AG08396 (cell line): ENCODE data around the gene TRIM47.

Experiments
- DNase-seq: peaks from one replicate; pipeline ENCODE4 v3.0.0; 2012; ENCODE audit warnings: low spot score, mixed read lengths

The TRIM47 gene

GRCh38 chr17:75909051-75909811 lies 30.9 kb upstream of the TRIM47 start:
- no peak for DNase-seq

- DNase-seq = no peak
Measured at GRCh38 chr17:75908201-75908600, 29.8 kb upstream of the TRIM47 start.

DNA sequence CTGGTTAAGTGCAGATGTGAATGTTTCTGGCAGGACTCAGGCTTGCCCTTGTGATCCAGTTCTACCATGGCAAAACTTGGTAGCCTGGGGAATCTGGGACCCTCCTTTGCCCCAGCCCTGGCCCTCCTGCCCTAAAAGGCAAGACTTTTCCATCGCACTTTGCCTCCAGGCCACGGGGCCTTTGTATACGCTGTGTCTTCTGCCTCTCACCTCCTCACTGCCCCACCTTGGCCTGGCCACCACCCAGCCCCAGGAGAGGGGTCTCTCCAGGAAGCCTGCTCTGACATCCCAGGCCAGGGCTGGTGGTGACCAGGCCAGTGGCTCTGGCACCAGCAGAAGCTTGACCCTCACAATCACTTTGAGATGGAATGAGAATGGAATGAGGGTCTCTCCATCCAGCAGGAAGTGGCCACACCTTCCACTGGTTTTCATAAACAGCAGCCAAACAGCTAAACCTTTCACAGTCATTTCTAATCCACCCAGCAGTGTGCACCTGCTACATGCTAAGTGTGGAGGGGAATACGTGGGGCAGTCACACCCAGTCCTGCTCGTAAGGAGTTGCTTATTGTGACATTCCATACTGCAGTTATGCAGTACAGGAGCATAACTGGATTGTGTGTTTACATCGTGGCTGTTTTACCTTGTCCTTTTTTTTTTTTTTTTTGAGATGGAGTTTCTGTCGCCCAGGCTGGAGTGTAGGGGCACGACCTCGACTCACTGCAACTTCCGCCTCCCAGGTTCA lies 27.9 kb upstream of the TRIM47 start:
- no peak for DNase-seq

- DNase-seq = peak; percentile 99
Measured at GRCh38 chr17:75904749-75905521, 26.6 kb upstream of the TRIM47 start, which contains the start of gene MRPL38. Gene MRPL38 (minus strand): TSS chr17:75904884. CDS start chr17:75904875, 9 bp downstream.

GRCh38 chr17:75902406-75902805 lies 24.0 kb upstream of the TRIM47 start:
- DNase-seq = no peak

- DNase-seq = no peak
Measured at GRCh38 chr17:75901727-75902126, 23.3 kb upstream of the TRIM47 start.

GRCh38 chr17:75900691-75901533 lies 22.5 kb upstream of the TRIM47 start:
- DNase-seq = no peak

DNA sequence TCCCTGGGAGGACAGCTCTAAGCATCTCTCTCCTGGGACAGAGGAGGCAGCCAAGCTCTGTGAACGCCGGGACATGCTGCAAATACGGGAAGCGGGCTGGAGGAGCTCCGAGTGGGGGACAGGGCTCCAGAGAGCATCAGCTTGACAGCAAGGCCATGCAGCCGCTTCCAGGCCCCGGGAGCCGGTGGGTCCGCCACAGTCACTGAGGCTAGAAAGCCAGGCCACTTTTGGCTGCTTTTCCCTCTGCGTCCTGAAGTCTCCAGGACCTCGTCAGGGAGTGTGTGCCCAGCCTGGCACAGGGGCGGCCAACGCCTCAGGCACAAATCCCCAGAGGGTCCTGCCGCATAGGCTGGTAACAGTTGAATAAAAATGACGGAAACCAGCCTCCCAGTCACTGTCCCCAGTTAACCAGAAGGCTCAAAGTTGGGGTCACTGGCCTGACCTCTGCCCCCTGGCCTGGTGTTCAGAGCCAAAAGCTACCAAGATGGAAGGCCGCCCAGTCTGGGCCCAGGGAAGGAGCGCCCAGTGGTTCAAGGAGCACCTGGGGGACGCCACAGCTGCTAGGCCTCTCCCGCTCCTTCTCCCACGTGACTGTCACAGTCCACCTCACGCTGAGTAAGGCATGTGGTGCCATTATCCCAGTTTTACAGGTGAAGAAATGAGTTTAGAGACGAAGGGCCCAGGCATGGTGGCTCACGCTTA lies 21.5 kb upstream of the TRIM47 start:
- no peak for DNase-seq

DNA sequence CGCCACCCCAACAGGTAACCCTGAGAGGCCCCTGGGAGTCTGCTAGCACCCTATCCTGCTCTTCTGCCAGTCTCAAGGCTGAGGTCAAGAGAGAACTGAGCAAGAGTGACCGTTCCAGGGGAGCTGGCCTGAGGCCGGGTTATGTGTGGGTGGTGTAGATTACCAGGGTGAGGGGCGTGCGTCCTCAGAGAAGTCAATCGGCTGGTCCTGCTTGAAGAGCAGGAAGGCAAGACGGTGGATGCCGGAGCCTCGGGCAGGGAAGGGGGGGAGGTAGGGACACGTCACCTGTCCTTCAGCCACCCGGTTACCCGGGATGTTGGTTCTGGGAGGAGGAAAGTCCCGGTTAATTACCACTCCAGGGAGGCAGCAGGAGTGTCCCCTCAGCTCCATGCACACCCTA lies 21.0 kb upstream of the TRIM47 start:
- no peak for DNase-seq

DNA sequence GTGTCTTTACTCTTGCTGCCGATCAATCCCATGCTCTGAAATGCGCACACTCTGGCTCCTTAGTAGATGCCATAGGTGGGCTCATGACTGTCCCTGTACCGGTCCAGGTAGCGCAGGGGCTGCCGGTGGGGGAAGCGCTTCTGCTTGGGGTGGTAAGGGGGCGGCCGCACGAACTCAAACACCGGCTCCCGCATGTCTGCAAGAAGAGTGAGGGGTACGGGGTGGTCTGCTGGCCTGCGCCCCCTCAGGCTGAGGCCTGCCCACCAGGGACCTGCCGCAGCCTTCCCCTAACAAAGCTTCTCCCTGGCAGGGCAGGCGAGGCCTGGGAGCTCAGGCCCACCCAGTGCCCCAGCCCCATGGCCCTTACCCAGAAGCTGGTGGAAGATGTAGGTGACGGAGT lies 20.4 kb upstream of the TRIM47 start:
- DNase-seq = no peak

DNA sequence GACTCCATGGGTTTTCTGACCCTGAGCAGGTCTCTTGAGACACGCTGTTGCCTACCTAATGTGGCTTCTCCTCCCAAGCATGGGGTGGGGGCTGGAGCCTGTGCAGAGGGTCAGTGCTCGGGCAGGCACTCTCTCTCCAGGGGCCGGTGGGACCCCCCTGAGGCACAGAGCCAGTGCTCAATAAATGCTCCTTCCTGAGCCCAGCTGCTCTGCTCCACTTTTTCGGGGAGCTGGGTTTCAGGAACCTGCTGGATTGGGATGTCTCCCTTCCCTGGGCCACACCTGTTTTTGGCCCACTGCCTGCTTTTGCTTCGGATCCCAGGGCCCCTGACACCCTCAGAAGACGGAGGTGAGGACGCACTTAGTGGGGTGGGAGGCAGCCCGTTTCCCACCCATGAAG lies 19.7 kb upstream of the TRIM47 start:
- no peak for DNase-seq

DNA sequence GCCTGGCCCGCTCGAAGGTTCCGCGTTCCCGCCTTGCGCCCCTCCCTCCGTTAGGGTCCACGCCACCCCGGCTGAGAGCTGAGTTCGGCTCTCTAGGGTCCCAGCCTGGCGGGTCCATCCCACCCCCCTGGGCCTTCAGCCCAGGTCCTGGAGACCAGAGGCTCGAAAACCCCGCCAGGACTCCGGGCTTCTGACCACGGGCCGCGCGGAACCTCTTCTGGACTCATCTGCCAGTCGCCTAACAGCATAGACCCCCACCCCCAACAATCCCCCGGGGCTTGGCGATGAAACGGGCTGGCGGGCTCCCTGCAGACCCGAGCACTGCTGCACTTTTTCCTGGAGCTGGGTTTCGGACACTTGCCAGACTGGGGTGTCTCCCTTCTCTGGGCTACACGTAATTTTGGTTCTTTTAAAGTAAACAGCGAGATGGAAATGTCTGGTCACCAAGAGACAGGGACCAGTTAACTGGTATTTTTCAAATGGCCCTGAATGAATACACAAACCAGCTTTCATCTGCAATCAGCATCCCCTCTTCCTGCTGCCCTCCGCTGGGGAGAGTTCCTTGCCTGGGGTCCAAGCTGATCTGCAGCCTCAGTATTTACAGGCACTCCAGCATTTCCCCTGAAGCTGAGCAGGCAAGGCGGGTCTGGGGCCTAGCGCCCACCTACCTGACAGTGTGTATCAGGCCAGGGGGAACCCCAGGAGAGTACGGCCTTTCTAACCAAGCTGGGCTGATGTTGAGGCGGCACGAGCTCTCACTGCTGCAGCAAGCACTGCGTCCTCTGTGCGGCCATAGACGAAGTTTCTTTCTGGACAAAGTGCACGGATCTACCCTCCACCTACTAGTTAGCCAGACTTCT lies 19.0 kb upstream of the TRIM47 start:
- DNase-seq = no peak

- DNase-seq = peak; percentile 94
Measured at GRCh38 chr17:75896415-75897159, 18.2 kb upstream of the TRIM47 start, which contains the start of gene TRIM65. Gene TRIM65 (minus strand): TSS chr17:75896951. CDS start chr17:75896937, 14 bp downstream.

GRCh38 chr17:75895370-75896155 lies 17.2 kb upstream of the TRIM47 start:
- DNase-seq = peak; percentile 61

DNA sequence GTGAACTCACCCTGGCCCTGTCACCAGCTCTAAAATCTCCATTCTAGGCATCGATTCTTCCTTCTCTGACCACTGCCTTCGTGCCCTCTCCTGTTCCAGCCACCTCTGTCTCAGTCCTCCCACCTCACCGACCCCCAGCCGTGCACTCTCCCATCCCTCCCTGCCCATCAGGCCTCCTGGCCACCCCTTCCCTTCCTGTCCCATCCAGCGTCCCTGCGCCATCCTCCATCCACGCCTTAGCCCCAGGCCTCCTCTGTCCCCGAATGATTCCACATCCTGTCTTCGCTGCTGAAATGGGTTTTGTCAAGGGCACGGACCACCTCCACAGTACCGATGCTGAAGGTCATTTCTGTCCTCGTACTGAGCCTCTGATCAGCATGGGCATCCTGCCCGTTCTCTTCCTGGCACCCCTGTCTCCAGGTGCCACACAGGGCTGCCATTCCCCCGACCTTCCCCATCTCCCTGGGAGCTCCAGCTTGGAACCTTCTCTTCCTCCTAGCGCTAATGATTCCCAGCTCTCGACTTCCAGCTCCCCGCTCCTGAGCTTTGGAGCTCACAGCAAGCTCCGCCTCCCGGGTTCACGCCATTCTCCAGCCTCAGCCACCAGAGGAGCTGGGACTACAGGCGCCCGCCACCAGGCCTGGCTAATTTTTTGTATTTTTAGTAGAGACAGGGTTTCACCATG lies 15.8 kb upstream of the TRIM47 start:
- DNase-seq = no peak

- no peak for DNase-seq
Measured at GRCh38 chr17:75893305-75894048, 15.1 kb upstream of the TRIM47 start.
